GM12873 (cell line): ENCODE measurements around the gene RPS6KA2.

Experiments used
- TF ChIP-seq, protein P1 (sequence below): IDR thresholded peaks from 2 replicates; pipeline ENCODE4 v1.5.1; 2012; ENCODE audit warnings: low read depth, mild to moderate bottlenecking, moderate library complexity, low read length, control low read depth; ENCODE audit not compliant: insufficient read depth; ENCODE audit errors: missing control alignments

The RPS6KA2 gene

DNA sequence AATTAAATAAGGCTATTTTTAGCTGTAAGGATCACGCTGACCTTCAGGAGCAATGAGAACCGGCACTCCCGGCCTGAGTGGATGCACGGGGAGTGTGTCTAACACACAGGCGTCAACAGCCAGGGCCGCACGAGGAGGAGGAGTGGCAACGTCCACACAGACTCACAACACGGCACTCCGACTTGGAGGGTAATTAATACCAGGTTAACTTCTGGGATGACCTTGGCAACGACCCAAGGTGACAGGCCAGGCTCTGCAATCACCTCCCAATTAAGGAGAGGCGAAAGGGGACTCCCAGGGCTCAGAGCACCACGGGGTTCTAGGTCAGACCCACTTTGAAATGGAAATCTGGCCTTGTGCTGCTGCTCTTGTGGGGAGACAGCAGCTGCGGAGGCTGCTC is 124.6 kb downstream of the RPS6KA2 start:
- TF ChIP-seq, protein P1, sequence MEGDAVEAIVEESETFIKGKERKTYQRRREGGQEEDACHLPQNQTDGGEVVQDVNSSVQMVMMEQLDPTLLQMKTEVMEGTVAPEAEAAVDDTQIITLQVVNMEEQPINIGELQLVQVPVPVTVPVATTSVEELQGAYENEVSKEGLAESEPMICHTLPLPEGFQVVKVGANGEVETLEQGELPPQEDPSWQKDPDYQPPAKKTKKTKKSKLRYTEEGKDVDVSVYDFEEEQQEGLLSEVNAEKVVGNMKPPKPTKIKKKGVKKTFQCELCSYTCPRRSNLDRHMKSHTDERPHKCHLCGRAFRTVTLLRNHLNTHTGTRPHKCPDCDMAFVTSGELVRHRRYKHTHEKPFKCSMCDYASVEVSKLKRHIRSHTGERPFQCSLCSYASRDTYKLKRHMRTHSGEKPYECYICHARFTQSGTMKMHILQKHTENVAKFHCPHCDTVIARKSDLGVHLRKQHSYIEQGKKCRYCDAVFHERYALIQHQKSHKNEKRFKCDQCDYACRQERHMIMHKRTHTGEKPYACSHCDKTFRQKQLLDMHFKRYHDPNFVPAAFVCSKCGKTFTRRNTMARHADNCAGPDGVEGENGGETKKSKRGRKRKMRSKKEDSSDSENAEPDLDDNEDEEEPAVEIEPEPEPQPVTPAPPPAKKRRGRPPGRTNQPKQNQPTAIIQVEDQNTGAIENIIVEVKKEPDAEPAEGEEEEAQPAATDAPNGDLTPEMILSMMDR = no peak

GRCh38 chr6:166501246-166501645 is 125.8 kb downstream of the RPS6KA2 start:
- TF ChIP-seq, protein P1 = no peak

DNA sequence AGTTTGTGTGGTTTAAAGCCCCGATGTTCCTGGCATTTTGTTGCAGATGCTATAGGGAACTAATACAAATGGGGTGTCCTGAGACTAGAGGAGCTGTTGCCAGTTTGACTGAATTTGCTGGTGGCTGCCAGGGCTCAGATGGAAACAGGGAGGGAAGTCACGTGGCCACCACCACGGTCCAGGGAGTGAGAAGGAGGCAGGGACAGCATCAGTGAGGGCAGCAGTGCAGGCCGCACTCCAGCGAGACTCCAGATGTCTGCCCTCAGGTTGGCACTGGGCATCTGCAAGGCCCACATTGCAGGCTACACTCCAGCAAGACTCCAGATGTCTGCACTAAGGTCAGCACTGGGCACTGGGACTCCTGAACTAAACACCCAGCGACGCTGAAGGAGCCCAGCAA is 126.8 kb downstream of the RPS6KA2 start:
- TF ChIP-seq, protein P1 = no peak

DNA sequence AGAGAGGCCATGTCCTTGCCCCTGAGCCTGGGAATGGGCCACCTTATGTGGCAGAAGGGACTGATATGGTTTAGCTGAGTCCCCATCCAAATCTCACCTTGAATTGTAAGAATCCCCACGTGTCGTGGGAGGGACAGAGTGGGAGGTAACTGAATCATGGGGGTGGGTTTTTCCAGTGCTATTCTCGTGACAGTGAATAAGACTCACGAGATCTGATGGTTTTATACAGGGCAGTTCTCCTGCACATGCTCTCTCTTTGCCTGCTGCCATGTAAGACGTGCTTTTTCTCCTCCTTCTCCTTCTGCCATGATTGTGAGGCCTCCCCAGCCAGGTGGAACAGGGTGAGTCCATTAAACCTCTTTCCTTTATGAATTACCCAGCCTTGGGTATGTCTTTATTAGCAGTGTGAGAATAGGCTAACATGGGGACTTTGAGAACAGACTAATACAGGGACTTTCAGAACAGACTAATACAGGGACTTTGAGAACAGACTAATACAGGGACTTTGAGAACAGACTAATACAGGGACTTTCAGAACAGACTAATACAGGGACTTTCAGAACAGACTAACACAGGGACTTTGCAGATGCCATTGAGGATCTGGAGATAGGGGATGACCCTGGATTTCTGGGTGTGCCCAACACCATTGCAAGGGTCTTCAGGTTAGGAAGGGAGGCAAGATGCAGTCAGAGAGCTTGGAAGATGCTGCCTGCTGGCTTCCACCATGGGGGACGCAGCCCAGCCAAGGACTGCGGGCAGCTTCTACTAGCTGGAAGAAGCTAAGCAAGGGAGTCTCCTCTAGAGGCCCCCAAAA is 127.5 kb downstream of the RPS6KA2 start:
- TF ChIP-seq, protein P1 = no peak

GRCh38 chr6:166498661-166499349 is 128.2 kb downstream of the RPS6KA2 start:
- TF ChIP-seq, protein P1 = no peak

DNA sequence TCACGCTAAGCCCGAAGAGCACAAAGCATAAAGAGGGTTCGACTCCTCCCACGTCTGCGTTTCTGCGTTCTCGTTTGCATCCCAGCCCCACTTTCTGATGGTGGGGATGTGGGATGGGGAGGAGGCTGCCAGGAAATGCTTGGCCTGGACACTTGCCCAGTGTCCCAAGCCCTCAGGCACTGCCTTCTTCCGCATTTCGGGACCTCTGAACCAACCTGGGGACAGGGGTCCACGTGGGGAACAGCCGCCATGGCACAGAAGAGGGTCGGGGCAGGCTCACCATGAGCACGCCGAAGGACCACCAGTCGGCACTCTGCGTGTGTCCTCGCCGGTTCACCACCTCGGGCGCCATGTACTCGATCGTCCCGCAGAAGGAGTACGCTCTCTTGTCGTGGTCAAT is 128.8 kb downstream of the RPS6KA2 start:
- TF ChIP-seq, protein P1 = no peak

DNA sequence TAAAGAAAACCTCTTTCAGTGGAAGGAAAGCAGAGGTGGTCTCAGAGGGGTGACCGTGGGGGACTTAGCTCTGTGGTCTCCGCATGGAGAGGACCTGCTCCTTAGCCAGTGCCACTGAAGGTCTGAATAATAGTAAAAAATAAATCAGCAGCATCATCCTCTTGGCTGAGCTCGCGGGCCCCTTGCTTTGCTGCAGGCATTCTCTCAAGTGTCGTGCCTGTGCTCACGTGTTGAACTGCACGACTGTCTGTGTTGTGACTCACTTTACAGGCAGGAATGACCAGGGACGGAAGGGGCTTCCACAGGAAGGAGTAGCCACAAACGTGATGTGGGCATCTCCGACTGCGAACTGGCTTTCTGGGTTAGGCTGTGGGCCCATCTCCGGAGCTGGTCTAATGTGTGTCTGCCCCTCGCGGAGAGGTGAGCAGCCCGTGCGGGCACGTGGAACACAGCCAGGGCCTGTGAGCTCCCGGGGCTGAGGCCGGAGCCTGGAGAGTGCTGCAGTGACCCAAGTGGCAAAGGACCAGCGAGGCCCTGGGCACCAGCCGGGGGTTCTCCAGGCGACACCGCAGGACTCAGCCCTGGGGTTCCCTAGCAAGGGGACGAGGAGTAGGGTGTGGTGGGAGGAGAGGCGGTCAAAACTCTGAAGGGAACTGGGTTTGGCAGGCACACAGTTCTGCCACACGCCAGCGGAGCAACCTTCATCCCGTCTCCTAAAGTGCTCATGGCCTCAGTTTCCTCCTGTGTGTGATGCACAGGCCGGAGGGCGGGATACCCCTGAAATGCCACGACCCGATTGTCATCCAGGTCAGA is 129.8 kb downstream of the RPS6KA2 start:
- TF ChIP-seq, protein P1 = no peak
